GM20000 (cell line): Measurements from ENCODE around the gene CLC.
"Not testable (repeated sequence)": the region's sequence is repeated elsewhere in the genome, so short reads cannot be mapped to it uniquely, and the experiment has no call there.

Source experiments
- DNase-seq: peaks from one replicate; pipeline ENCODE4 v3.0.0; 2012; ENCODE audit warnings: low spot score
- CTCF ChIP-seq: IDR thresholded peaks from 2 replicates; pipeline ENCODE4 v1.5.1; 2012; ENCODE audit warnings: mild to moderate bottlenecking, control low read depth; ENCODE audit errors: extremely low read depth, missing control alignments

Gene CLC

GRCh38 chr19:39692822-39693221, 45.0 kb downstream of the CLC start:
- DNase-seq = no peak
- TF ChIP-seq CTCF = no peak

- no peak for DNase-seq
- no peak for TF ChIP-seq CTCF
Observed at GRCh38 chr19:39692166-39692565, 45.7 kb downstream of the CLC start.

DNA sequence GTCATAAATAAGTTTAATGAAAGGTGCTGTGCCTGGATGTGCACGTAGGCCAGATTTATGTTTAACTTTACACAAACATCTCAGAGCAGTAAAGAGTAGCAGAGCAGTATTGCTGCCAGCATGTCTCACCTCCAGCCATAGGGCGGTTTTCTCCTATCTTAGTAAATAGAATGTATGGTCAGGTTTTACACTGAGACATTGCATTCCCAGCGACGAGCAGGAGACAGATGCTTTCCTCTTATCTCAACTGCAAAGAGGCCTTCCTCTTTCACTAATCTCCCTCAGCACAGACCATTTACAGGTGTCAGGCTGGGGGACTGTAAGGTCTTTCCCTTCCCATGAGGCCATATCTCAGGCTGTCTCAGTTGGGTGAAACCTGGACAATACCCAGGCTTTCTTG, 49.2 kb downstream of the CLC start:
- not testable (repeated sequence) for DNase-seq

DNA sequence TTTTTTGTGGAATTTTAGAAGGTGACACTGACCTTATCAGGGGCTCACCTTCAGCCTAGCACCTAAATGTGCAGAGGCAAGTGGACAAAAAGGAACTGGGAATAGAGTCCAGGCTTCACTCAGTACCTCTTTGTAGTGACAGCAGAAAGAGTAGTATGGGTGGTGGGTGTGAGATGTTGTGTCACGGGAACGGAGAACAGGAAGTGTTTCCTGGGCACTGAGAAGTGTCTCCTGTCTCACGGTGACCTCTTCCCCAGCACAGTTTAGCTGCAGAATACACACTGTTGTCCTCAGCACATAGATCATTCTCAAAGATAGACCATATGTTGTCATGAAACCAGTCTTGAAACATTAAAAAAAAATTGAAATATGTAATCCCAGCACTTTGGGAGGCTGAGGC, 51.1 kb downstream of the CLC start:
- TF ChIP-seq CTCF = no peak
- DNase-seq = no peak

DNA sequence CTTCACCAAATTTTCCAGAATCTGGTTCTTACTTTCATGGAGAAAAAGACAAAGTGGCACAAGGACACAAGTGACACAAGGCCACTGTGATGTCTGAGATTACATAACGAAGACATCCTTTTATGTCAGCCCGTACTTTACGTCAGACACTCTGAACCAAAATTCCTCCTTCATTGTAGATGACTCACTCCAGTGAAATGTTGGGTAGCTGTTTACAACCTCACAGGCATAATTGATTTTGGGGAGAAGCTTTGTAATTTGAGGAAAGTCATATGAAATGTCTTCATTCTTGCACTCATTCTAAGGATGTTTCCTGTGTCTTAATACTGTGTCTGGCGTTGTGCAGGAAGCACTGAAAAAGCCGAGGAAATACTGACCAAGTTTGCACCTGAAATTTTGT, 53.6 kb downstream of the CLC start:
- DNase-seq = no peak
- TF ChIP-seq CTCF = no peak

DNA sequence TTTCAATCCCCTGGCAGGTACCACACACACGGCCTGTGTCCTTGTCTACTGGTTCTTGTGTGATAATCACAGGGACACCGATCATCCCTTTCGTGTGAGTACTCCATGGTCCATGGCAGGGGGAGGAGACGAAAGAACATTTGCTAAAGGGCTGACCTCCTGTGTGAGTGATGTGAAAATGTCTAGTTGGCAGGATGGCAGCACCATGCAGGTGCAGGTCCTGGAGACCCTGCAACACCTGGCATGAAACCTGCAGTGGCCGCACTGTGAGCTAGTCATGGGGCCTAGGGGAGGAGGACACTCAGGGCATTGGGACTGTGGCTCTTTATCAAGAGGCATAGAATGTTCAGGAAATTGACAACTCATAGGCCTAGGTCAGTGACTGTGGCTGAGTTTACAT, 56.4 kb downstream of the CLC start:
- no peak for TF ChIP-seq CTCF
- DNase-seq = no peak
